ENCODE data around the gene TBCCD1. TPM values are rescaled to one million over a fixed set of nuclear protein-coding genes. Genes with fewer than 3 reads are reported as not detected.
A peak's percentile ranks its signal among the peaks of the same experiment; 100 is the strongest.

TBCCD1 gene
- total RNA-seq, 1 experiment from 2014 or later: 16.2 TPM

DNA sequence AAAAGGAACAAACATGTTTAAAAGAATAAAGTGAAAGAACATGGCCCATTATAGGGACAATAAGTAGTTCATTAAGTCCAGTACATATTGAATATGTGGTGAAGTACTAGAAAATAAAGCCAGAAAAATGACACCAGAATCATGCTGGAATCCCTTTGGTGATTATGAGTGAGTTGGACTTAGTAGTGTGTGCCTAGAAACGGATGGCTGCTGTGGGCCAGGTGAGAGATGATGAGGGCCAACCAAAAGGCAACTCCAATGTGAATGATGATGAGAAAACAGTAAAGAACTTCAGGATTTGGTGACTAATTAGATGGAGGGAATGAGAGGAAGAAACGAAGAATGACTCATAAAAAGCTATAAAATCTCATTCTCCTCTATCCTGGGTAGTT is 26.3 kb downstream of the TBCCD1 start:
- Histone ChIP-seq H4K20me1 (ENCODE audit: insufficient read depth) (no peaks in the 10 kb centered on the region), H3K36me3 (ENCODE audit: low read depth) (0 out of 2 replicates have a peak, but pooled peaks cover 9% of the 10 kb centered on the region), H3K27ac (no peak overlapping the region), H3K9me2 (ENCODE audit: insufficient read depth) (no peaks in the 10 kb centered on the region), H3K4me3 (no peak overlapping the region), H3K4me1 (replicated peaks; ENCODE audit: insufficient read depth) (0 out of 2 replicates have a peak, but pooled peaks cover 3% of the 10 kb centered on the region), H3K4me2 (no peak overlapping the region), H3F3A (ENCODE audit: insufficient read depth, low read depth) (no peaks in the 10 kb centered on the region), H3K9me3 (ENCODE audit: insufficient read depth, low read depth) (no peaks in the 10 kb centered on the region), H3K27me3 (ENCODE audit: insufficient read depth, low read depth) (no peaks in the 10 kb centered on the region), H3K79me2 (ENCODE audit: low read depth) (no peaks in the 10 kb centered on the region), H2AFZ (no peak overlapping the region)
- no peak for TF ChIP-seq EZH2 (IDR thresholded peaks at IDR 0.05; ENCODE audit: low read depth)
- TF ChIP-seq, protein P1, sequence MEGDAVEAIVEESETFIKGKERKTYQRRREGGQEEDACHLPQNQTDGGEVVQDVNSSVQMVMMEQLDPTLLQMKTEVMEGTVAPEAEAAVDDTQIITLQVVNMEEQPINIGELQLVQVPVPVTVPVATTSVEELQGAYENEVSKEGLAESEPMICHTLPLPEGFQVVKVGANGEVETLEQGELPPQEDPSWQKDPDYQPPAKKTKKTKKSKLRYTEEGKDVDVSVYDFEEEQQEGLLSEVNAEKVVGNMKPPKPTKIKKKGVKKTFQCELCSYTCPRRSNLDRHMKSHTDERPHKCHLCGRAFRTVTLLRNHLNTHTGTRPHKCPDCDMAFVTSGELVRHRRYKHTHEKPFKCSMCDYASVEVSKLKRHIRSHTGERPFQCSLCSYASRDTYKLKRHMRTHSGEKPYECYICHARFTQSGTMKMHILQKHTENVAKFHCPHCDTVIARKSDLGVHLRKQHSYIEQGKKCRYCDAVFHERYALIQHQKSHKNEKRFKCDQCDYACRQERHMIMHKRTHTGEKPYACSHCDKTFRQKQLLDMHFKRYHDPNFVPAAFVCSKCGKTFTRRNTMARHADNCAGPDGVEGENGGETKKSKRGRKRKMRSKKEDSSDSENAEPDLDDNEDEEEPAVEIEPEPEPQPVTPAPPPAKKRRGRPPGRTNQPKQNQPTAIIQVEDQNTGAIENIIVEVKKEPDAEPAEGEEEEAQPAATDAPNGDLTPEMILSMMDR (conservative IDR thresholded peaks at IDR 0.05): no peak
- ChIA-PET CTCF (interaction anchor here (0.5 to 2.0 kb wide), 25 partner anchors 8 to 1365 kb away, joined by 3 to 16 read pairs (median 4); partner anchors contain the start of gene DNAJB11), POLR2A (ENCODE audit: unreplicated experiment) (interaction anchor here (0.6 to 0.9 kb wide), 4 partner anchors 29 to 597 kb away, joined by 3 to 4 read pairs (median 4); no protein-coding TSS in a partner anchor)
- intact Hi-C loops (cut with micrococcal nuclease; ENCODE audit: unreplicated experiment): loop anchor here (1.0 to 10.0 kb wide), 7 partner anchors 76 to 1174 kb away; no protein-coding TSS in a partner anchor
- BruUV-seq (replicated peaks): no TSS peak
- no peak for DNase-seq

DNA sequence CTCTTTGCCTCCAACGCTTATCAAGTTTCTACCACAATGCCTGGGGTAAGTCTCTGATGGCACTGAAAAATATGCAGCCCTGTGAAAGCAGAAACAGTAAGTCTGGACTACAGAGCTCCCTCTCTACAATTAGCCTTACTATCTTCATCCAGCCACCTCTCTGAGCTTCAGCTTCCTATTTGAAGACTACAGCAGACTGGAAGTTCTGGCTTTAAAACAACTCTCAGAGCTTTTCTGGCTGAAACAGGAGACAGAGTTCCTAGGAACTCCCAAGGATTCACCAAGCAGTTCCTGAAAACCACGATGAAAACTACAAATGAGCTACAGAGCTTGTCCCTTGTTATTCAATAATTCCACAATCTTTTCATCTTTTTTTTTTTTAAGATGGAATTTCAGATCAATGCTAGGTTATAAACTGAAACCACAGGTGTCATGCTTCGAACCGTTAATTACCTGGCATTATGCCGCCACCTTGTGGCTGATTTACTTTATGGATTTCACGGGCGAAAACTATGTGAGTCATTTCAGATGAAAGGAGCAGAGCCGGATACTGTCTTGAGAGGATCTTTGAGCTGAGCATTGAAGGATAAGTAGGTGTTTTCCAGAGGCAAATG is 26.8 kb downstream of the TBCCD1 start:
- H3K4me1 ChIP-seq (replicated peaks; ENCODE audit: insufficient read depth): 0 out of 2 replicates have a peak, but pooled peaks cover 3% of the 10 kb centered on the region
- no TSS peak for BruUV-seq (replicated peaks)
- H4K20me1 ChIP-seq (ENCODE audit: insufficient read depth): no peaks in the 10 kb centered on the region
- H3K27ac ChIP-seq: no peak overlapping the region
- peak; percentile 79 to 86 for DNase-seq
- H3K9me3 ChIP-seq (ENCODE audit: insufficient read depth, low read depth): no peaks in the 10 kb centered on the region
- H3K27me3 ChIP-seq (ENCODE audit: insufficient read depth, low read depth): no peaks in the 10 kb centered on the region
- H3K79me2 ChIP-seq (ENCODE audit: low read depth): no peaks in the 10 kb centered on the region
- intact Hi-C loops (cut with micrococcal nuclease; ENCODE audit: unreplicated experiment): loop anchor here (1.0 to 10.0 kb wide), 7 partner anchors 77 to 1174 kb away; no protein-coding TSS in a partner anchor
- POLR2A ChIA-PET (ENCODE audit: unreplicated experiment): interaction anchor here (0.6 to 0.9 kb wide), 6 partner anchors 30 to 596 kb away, joined by 3 to 18 read pairs (median 4); no protein-coding TSS in a partner anchor
- no peaks in the 10 kb centered on the region for H3K9me2 ChIP-seq (ENCODE audit: insufficient read depth)
- H3K36me3 ChIP-seq (ENCODE audit: low read depth): 0 out of 2 replicates have a peak, but pooled peaks cover 9% of the 10 kb centered on the region
- H2AFZ ChIP-seq: no peak overlapping the region
- CTCF ChIA-PET: interaction anchor here (0.5 to 2.0 kb wide), 33 partner anchors 9 to 1364 kb away, joined by 3 to 16 read pairs (median 4); partner anchors contain the start of gene DNAJB11
- no peak for TF ChIP-seq EZH2 (IDR thresholded peaks at IDR 0.05; ENCODE audit: low read depth)
- TF ChIP-seq, protein P1 (conservative IDR thresholded peaks at IDR 0.05): peak; percentile 97
- peak overlapping the region; percentile 54 for H3K4me2 ChIP-seq
- H3F3A ChIP-seq (ENCODE audit: insufficient read depth, low read depth): no peaks in the 10 kb centered on the region
- no peak overlapping the region; the same call in 1 of the 2 replicates for H3K4me3 ChIP-seq

DNA sequence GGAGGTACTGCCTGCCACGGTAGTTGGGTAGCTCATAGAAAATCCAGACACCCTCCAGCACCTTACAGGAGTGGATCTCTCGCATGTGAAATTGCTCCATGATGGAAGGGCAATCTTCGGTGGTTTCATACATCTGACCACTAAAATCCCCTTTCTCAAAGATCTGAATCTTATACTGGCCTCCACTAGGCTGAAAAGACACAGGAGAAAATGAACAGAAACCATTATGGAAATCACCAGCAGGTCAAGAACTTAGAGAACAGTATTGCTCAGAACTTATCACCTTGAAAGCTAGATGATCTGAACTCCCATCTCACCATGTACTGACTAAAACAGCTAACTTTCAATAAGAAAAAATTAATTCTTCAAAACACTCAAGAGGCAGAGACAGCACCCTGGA is 28.4 kb downstream of the TBCCD1 start:
- Histone ChIP-seq H4K20me1 (ENCODE audit: insufficient read depth) (no peaks in the 10 kb centered on the region), H3F3A (ENCODE audit: insufficient read depth, low read depth) (no peaks in the 10 kb centered on the region), H3K27ac (no peak overlapping the region), H3K9me2 (ENCODE audit: insufficient read depth) (no peaks in the 10 kb centered on the region), H3K36me3 (ENCODE audit: low read depth) (no peaks in the 10 kb centered on the region), H2AFZ (no peak overlapping the region), H3K79me2 (ENCODE audit: low read depth) (no peaks in the 10 kb centered on the region), H3K4me2 (no peak overlapping the region), H3K4me1 (replicated peaks; ENCODE audit: insufficient read depth) (0 out of 2 replicates have a peak, but pooled peaks cover 3% of the 10 kb centered on the region), H3K9me3 (ENCODE audit: insufficient read depth, low read depth) (no peaks in the 10 kb centered on the region), H3K27me3 (ENCODE audit: insufficient read depth, low read depth) (0 out of 2 replicates have a peak, but pooled peaks cover 4% of the 10 kb centered on the region), H3K4me3 (no peak overlapping the region)
- DNase-seq: no peak
- ChIA-PET CTCF (interaction anchor here (0.7 kb wide), 1 partner anchor 993 kb away, joined by 4 read pairs; no protein-coding TSS in a partner anchor), POLR2A (ENCODE audit: unreplicated experiment) (no interaction called here)
- BruUV-seq (replicated peaks): no TSS peak
- intact Hi-C loops (cut with micrococcal nuclease; ENCODE audit: unreplicated experiment): no loop called here
- no peak for TF ChIP-seq EZH2 (IDR thresholded peaks at IDR 0.05; ENCODE audit: low read depth)
- TF ChIP-seq, protein P1 (conservative IDR thresholded peaks at IDR 0.05): no peak
